HG03280 (cell line): ENCODE measurements around the gene LZTFL1.

Experiments
- ATAC-seq: cut with Tn5 transposase; IDR thresholded peaks from one replicate; pipeline ENCODE4 v1.9.1; 2021; ENCODE audit warnings: mild to moderate bottlenecking, moderate library complexity; ENCODE audit not compliant: unreplicated experiment

The LZTFL1 gene

GRCh38 chr3:45814322-45814721 lies 27.6 kb downstream of the LZTFL1 start:
- no peak for ATAC-seq

GRCh38 chr3:45807681-45808540 lies 34.0 kb downstream of the LZTFL1 start:
- no peak for ATAC-seq

- ATAC-seq, result no peak
These were observed 34.8 kb downstream of the LZTFL1 start for GRCh38 chr3:45807133-45807532.

GRCh38 chr3:45806072-45806471 lies 35.8 kb downstream of the LZTFL1 start:
- ATAC-seq, result no peak

- ATAC-seq, result no peak
These were observed 38.5 kb downstream of the LZTFL1 start for GRCh38 chr3:45803252-45803935.

GRCh38 chr3:45802146-45802545 lies 39.8 kb downstream of the LZTFL1 start:
- ATAC-seq, result no peak

- ATAC-seq, result no peak
These were observed 41.3 kb downstream of the LZTFL1 start for GRCh38 chr3:45800611-45801010.

- ATAC-seq, result no peak
These were observed 42.3 kb downstream of the LZTFL1 start for GRCh38 chr3:45799586-45799985.

GRCh38 chr3:45798034-45798433 lies 43.9 kb downstream of the LZTFL1 start:
- ATAC-seq, result no peak

- ATAC-seq, result no peak
These were observed 44.8 kb downstream of the LZTFL1 start for GRCh38 chr3:45796902-45797637.

- no peak for ATAC-seq
These were observed 45.8 kb downstream of the LZTFL1 start, which contains the start of gene SLC6A20 for GRCh38 chr3:45795882-45796765. Gene SLC6A20, minus strand, starts transcription at chr3:45796536. Its CDS starts 117 bp downstream, at chr3:45796419.

- no peak for ATAC-seq
These were observed 46.4 kb downstream of the LZTFL1 start for GRCh38 chr3:45795509-45795881.

- ATAC-seq, result no peak
These were observed 47.3 kb downstream of the LZTFL1 start for GRCh38 chr3:45794660-45795059.

- no peak for ATAC-seq
These were observed 47.8 kb downstream of the LZTFL1 start for GRCh38 chr3:45794177-45794560.

- no peak for ATAC-seq
These were observed 48.3 kb downstream of the LZTFL1 start for GRCh38 chr3:45793482-45794176.

- ATAC-seq, result no peak
These were observed 49.3 kb downstream of the LZTFL1 start for GRCh38 chr3:45792516-45793172.

- ATAC-seq, result no peak
These were observed 49.9 kb downstream of the LZTFL1 start for GRCh38 chr3:45792036-45792435.

GRCh38 chr3:45790596-45790995 lies 51.3 kb downstream of the LZTFL1 start:
- no peak for ATAC-seq

- no peak for ATAC-seq
These were observed 52.6 kb downstream of the LZTFL1 start for GRCh38 chr3:45789235-45789812.
